Hippocampal formation (tissue), 2 donors: ENCODE results near the gene EEF2K.
"Not testable (repeated sequence)": the region's sequence is repeated elsewhere in the genome, so short reads cannot be mapped to it uniquely, and the experiment has no call there.

Source experiments
- DNase-seq, 2 donors: peaks; one replicate each; lab custom pipeline; 2025; lab: John Stamatoyannopoulos, UW

EEF2K gene

DNA sequence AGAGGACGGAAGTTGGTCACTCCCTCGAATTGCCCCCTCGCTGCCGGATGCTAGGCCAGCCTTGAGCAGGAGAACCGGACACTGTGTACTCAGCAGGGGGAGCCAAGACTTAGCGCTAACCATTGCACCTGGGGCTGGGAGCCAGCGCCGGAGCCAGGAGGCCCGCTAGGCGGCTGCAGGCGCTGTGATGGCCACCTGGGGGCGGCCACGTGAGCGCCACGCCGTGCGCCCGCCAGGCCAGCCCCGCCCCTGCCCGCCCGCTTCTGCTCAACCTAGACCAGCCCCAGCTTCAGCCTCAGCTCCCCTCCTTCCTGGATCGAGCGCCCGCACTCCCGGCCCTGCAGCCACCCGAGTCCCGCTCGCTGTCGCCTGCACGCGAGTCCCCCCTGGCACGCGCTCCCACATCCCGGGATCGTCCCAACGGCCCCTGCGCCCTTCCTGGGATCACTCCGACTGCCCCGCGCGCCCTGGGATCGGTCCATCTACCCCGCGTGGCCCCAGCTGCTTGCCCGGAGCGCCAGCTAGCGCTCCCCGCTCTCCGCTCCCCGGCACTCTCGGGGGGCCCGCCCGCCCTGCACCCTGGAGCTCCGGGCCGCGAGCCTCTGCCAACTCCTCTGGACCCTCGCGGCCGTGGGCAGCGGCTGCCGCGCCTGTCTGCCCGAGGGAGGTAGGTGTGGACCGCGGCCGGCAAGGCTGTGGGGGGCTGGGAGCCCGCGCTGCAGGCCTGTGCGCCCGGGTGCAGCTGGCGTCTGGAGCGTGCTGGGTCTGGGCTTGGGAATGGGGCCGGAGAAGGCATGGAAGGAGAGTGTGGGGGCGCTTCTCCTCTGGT, at the start of gene EEF2K:
Gene EEF2K, plus strand, starts transcription at position 266 of the 829 bp plus-strand sequence. CDS start 19,452 bp downstream, outside the sequence.
- peak; percentile 72 to 83 for DNase-seq

GRCh38 chr16:22161401-22161800, 44.7 kb upstream of the EEF2K start:
- no peak for DNase-seq

- no peak for DNase-seq
Measured at GRCh38 chr16:22161999-22162655, 44.0 kb upstream of the EEF2K start, which contains the start of gene SDR42E2. Gene SDR42E2 (plus strand): TSS chr16:22162506. CDS start chr16:22165583, 3,077 bp downstream.

GRCh38 chr16:22162656-22163009, 43.4 kb upstream of the EEF2K start:
- DNase-seq = no peak

- DNase-seq = no peak
Measured at GRCh38 chr16:22163806-22164205, 42.3 kb upstream of the EEF2K start.

DNA sequence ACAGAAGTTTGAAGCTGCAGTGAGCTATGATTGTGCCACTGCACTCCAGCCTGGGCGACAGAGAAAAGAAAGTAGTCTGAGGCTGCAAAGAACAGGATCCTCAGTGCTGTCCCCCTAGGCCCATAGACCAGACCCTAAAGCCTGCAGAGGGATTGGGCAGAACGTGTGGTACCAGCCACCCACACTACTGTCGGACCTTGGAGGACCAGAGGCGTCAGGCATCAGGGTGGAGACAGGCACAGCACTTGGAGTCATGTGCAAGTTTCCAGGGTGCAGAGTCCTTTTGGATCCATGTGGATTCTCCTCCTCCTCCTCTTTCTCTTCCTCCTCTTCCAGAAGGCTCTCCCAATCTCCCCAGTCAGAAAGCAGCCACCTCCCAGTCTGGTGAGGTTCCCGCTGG, 41.6 kb upstream of the EEF2K start:
- DNase-seq = no peak

DNA sequence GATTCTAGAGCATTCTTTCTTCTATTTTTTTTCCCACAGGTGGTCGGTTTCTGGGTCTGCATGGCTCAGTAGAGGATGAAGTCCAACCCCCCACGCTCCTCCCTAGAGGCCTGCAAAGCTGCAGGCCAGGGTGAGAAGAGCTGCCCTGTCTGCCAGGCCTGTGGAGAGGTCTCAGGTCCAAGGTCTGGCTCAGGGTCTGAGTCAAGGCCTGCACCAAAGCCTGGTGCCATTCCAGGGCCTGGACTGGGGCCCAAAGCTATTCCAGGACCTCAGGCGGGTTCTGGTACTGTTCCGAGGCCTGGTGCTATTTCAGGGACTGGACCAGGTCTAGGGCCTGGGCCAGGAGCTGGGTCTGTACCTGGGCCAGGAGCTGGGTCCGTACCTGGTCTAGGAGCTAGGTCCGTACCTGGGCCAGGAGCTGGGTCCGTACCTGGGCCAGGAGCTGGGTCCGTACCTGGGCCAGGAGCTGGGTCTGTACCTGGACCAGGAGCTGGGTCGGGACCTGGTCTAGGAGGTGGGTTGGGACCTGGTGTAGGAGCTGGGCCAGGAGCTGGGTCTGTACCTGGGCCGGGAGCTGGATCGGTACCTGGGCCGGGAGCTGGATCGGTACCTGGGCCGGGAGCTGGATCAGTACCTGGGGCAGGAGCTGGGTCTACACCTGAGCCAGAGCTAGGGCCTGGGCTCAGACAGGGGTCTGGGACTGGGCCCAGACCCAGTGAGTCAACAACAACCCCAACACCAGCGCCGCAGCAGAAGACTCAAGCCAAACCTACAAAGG, 40.4 kb upstream of the EEF2K start:
- no peak for DNase-seq

- no peak for DNase-seq
Measured at GRCh38 chr16:22171953-22172352, 34.1 kb upstream of the EEF2K start.

DNA sequence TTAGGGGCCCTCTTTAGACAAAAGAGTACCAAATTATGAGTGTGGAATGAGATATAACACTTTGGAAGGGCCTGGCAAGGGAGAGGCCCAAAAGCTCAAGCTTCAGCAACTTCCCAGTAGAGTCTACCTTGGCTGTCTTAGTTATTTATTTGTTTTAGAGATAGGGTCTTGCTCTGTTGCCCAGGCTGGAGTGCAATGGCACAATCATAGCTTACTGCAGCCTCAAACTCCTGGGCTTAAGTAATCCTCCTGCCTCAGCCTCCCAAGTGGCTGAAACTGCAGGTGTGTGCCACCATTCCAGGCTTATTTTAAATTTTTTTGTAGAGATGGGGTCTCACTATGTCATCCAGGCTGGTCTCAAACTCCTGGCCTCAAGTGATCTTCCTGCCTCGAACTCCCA, 33.4 kb upstream of the EEF2K start:
- not testable (repeated sequence) for DNase-seq

GRCh38 chr16:22174642-22175041, 31.4 kb upstream of the EEF2K start:
- DNase-seq = no peak

GRCh38 chr16:22177968-22178930, 27.8 kb upstream of the EEF2K start:
- DNase-seq = no peak

GRCh38 chr16:22181426-22181825, 24.7 kb upstream of the EEF2K start:
- DNase-seq = no peak

GRCh38 chr16:22181843-22182242, 24.2 kb upstream of the EEF2K start:
- DNase-seq = no peak

- no peak for DNase-seq
Measured at GRCh38 chr16:22183335-22183734, 22.7 kb upstream of the EEF2K start.

GRCh38 chr16:22183901-22184614, 22.0 kb upstream of the EEF2K start:
- no peak for DNase-seq

- DNase-seq = no peak
Measured at GRCh38 chr16:22184615-22184968, 21.5 kb upstream of the EEF2K start.

- no peak for DNase-seq
Measured at GRCh38 chr16:22186517-22186916, 19.6 kb upstream of the EEF2K start.

DNA sequence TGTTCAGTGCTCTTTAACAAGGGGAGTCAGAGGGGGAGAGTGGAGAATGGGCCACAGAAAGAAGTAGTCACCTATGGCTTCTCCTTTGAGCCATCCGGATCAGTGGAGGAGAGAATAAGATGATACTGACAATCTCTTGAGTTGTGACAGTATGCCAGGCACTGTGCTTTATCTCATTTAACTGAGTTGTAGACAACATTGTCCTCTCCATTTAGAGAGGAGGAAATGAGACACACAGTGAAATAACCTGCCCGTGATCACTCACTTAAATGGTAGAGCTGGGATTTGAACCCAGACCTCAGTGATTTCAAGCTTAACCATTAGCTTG, 17.8 kb upstream of the EEF2K start:
- DNase-seq = no peak

DNA sequence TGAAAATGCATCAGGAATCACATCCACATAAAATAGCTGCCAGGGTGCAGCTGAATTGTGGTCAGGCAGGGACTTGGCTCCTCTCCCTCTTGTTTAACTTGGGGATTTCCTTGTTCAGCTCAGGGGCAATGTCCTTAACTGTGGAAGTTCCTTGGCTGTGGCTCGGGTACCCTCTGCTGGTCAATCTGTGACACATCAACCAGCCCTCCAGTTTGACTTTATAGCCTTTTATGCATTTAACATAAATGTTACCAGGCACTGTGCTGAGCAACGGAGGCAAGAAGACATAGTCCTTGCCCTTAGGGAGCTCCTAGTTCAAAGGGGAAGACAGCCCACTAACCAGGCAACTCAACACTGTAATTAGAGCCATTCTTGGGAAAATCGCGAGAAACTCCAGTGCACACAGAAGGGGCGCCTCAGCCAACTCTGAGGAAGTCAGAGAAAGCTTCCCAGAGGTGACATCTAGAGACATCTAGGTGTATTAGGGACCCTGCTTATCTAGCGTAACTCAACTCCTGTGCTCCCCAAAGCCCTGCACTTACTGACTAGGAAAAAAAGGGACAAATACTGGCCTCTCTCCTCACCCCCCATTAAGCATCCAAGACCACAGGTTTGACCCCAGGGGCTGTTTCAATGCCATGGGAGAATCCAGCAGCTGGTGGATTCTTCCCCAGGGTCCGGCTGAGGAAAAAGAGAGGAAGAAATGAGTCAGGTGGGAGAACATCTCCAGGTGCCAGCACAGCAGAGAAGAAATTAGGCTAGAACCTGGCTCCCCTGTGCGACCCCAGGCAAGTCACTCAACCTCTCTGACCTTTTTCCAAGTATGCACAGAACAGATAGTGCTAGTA, 17.3 kb upstream of the EEF2K start:
- peak; percentile 23 to 68 for DNase-seq

DNA sequence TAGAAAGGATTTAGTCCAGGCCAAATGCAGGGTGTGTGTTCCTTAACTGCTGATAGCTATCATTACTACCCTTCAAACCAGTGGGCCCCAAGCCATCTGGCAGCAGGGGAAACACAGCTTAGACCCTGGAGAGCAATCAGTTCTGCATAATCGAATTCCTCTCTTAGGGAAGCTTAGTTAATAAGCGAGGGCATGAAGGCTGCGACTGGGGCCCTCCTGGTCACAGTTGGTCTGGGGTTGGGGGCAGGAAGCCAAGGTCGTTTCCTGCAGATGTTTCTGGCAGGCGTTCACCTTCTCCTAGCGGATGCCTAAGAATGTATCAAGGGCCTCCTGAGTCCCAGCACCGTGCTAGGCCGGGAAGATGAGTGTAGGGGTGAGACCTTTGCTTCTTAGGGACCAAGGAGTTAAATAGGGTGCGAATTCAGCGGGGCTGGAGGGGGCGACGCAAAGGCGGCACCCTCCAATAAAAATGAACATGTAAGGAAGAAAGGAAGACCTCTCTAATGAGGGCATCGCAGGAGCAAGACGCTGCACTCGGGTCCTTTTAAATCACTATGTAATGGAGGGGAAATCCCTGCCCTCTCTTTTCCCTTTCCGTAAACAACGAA, 16.5 kb upstream of the EEF2K start:
- DNase-seq = no peak
